Measurements from ENCODE around the gene FAM120AOS.

- TF ChIP-seq POLR2AphosphoS5 (IDR thresholded peaks at IDR 0.05), result no peak
- no peak for TF ChIP-seq CTCF (IDR thresholded peaks at IDR 0.05)
Observed at GRCh38 chr9:93488244-93488643, 34.9 kb upstream of the FAM120AOS start.
